Left ventricle myocardium superior (tissue), 1 donor: Measurements from ENCODE around the gene NPPA. TPM values are rescaled to one million over a fixed set of nuclear protein-coding genes. Genes with fewer than 3 reads are reported as not detected.
"Not testable (repeated sequence)": the region's sequence is repeated elsewhere in the genome, so short reads cannot be mapped to it uniquely, and the experiment has no call there.

Experiments
- ATAC-seq: fragments of 200-7000 bp; cut with Tn5 transposase; one replicate; pipeline ENCODE4 v1.9.1; 2020; ENCODE audit warnings: mild to moderate bottlenecking, moderate library complexity
- DNase-seq: peaks from one replicate; pipeline ENCODE4 v3.0.0-alpha.2; 2020
- intact Hi-C: fragments of 100-400 bp; cut with micrococcal nuclease; formaldehyde crosslinking; loops from one replicate; pipeline ENCODE4 v1.11.0; 2022
- total RNA-seq: library from RNA; stranded (reverse); fragmentation: NEBNext Ultra II Directional; extraction: Animal tissue kit (Norgen Biotek cat#: 25700); gene quantifications from one replicate; pipeline ENCODE4 v1.2.1, GENCODE V29; 2021
- donor health status: DM: no; HTN: yes; CAD: no; lungs with severe emphysema.

NPPA gene
- total RNA-seq, 1 donor from 2014 or later = 5.5 TPM

GRCh38 chr1:11826946-11827345, 20.6 kb downstream of the NPPA start:
- DNase-seq (no peak), ATAC-seq (no peak)
- intact Hi-C loops = no loop called here

DNA sequence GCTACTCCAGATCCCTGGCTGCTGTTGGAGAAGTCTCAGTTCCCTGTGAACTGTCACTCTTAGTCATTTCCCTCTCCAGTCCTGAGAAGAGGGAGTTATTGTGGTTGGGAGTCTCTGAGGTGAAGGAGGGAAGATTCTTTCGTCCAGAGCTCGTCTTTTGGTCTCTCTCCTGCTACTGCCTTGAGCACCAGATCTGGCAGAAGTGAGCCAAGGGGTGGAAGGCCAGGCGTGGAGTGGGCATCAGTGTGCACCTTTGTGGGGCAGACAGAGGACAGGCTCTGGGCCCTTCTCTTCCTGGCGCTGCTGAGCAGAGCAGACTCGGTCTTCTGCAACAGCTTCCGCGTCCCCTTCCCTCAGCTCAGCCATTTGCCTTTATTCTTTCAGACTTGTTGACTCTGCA, 22.5 kb downstream of the NPPA start:
- intact Hi-C loops = no loop called here
- ATAC-seq = no peak
- no peak for DNase-seq

DNA sequence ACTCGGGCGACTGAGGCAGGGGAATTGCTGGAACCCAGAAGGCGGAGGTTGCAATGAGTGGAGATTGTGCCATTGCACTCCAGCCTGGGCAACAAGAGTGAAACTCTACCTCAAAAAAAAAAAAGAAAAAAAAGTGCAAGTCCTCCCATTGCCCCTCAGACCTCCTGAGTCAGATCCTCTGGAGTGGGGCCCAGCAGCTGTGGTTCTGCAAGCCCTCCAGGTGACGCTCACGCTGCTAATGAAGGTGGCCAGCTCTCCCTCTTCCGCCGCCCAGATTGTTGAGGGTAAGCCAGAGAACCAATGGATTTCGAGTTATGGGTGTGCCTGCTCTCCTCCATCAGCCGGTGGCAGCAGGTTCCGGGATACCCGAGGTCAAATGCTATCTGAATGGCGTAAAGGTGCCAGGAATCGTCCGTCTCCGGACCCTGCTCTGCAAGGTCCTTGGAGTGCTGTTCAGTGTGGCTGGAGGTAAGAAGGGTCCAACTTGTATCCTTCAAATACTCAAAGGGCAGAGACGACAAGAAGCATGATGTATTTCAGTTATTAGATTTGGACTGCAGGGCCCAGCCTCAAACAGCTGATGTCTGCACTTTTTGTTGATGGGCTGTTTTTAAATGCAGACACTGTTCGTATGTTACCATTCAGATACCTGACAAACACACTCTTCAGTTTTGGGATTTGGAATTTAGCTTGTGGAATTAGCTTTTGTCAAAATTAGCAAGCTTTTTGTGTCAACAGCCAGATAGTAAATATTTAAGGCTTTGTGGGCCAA, 24.0 kb downstream of the NPPA start:
- no peak for ATAC-seq
- DNase-seq = no peak
- intact Hi-C loops = no loop called here

DNA sequence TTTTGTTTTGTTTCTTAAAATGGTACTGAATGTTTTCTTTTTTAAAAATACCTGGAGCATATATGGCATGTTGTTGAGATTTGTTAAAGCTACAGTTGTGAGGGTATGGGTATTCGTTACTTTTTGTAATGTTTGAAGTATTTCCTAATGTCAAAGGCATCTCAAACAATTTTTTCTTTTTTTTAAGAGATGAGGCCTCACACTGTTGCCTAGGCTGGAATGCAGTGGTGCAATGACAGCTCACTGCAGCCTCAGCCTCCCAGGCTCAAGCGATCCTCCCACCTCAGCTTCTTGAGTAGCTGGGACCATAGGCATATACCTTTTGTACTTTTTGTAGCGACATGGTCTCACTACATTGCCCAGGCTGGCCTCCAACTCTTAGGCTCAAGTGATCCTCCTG, 25.5 kb downstream of the NPPA start:
- DNase-seq (no peak), ATAC-seq (no peak)
- intact Hi-C loops = no loop called here

- intact Hi-C loops = no loop called here
- DNase-seq (no peak), ATAC-seq (no peak)
Observed at GRCh38 chr1:11817192-11817591, 30.4 kb downstream of the NPPA start.

GRCh38 chr1:11813021-11813420, 34.6 kb downstream of the NPPA start:
- intact Hi-C loops = no loop called here
- DNase-seq = no peak
- ATAC-seq = no peak

DNA sequence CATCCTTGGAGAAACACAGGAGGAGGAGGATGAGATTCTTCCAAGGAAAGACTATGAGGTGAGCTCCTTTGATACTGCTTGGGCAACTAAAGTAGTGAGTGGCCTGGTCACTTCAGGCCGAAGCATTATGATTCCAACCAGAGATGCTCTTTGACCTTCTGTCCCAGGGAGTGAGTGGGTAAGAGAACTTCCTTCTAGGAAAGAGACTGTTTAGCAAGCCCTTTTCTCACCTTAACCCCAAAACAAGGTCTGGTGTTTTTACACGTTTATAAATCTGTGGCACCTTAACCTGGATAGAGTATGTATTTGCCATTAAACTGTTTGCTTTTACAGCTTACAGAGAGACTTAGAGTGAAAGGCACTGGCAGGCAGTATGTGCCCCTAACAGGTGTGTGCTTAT, 40.5 kb downstream of the NPPA start:
- no peak for ATAC-seq
- intact Hi-C loops = no loop called here
- DNase-seq = no peak

GRCh38 chr1:11806307-11806936, 41.2 kb downstream of the NPPA start:
- ATAC-seq (peak; percentile 43), DNase-seq (no peak)
- intact Hi-C loops = no loop called here

GRCh38 chr1:11805422-11806306, 41.9 kb downstream of the NPPA start, which contains the start of the genes CLCN6 and MTHFR:
CLCN6 (plus strand) TSS chr1:11806191; CDS start chr1:11806263, 72 bp downstream.
MTHFR (minus strand) TSS chr1:11805964; CDS start chr1:11803116, 2,848 bp downstream.
- peak; percentile 83 for ATAC-seq
- peak; percentile 100 for DNase-seq
- intact Hi-C loops = no loop called here

- peak; percentile 10 for ATAC-seq
- intact Hi-C loops = no loop called here
- DNase-seq = peak; percentile 63
Observed at GRCh38 chr1:11804666-11805421, 42.7 kb downstream of the NPPA start.

GRCh38 chr1:11803924-11804665, 43.5 kb downstream of the NPPA start:
- DNase-seq, ATAC-seq, intact Hi-C loops: not testable (repeated sequence)

- DNase-seq (peak; percentile 95), ATAC-seq (peak; percentile 65)
- intact Hi-C loops = no loop called here
Observed at GRCh38 chr1:11802973-11803885, 44.4 kb downstream of the NPPA start.

DNA sequence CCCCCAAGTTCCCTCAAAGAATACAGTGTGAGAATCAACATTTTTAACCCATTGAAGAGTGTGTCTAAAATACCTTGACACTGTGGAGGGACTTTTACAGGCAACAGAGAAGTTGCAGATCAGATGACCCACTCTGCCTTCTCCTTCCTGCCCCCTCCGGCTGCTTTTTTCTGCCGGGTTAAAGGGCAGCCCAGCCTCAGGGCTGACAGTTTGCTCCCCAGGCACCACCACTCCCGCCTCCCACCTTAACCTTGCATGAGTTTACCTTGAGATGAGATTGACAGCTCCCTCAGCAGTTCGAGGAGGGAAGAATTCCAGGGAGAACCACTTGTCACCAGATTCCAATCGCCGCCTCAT, 45.0 kb downstream of the NPPA start:
- DNase-seq (peak; percentile 42), ATAC-seq (no peak)
- intact Hi-C loops = no loop called here

GRCh38 chr1:11800756-11801433, 46.7 kb downstream of the NPPA start:
- intact Hi-C loops = no loop called here
- ATAC-seq (no peak), DNase-seq (no peak)

DNA sequence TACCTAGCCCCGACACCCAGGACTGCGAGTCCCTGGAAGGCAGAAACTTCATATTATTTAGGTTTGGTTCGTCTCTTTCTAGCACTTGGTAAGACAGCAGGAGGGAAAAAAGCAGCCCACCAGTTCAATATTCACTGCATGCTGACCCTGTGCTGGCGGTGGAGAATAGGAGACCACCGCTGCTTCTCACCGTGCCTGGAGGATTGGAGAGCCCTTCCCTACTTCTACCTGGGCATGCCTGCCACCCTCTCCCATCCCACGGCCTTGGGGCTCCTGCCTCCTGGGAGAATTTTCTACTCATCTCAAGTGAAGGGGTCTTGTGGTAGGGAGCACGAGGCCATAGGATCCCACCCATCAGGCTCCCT, 47.2 kb downstream of the NPPA start:
- intact Hi-C loops = no loop called here
- DNase-seq (no peak), ATAC-seq (no peak)

- DNase-seq (no peak), ATAC-seq (no peak)
- intact Hi-C loops = no loop called here
Observed at GRCh38 chr1:11799896-11800295, 47.7 kb downstream of the NPPA start.

GRCh38 chr1:11799099-11799498, 48.5 kb downstream of the NPPA start:
- no peak for DNase-seq
- intact Hi-C loops = no loop called here
- ATAC-seq = no peak
